ENCODE data around the gene SMS.
"Not testable (repeated sequence)": the region's sequence is repeated elsewhere in the genome, so short reads cannot be mapped to it uniquely, and the experiment has no call there.

SMS gene

GRCh38 chrX:21953195-21953830, 12.8 kb downstream of the SMS start:
- DNase-seq, result not testable (repeated sequence)

GRCh38 chrX:21955403-21956189, 15.1 kb downstream of the SMS start:
- DNase-seq, result no peak

- no peak for DNase-seq
Measured at GRCh38 chrX:21956783-21957182, 16.3 kb downstream of the SMS start.

GRCh38 chrX:21958187-21958586, 17.7 kb downstream of the SMS start:
- no peak for DNase-seq

GRCh38 chrX:21958916-21959315, 18.4 kb downstream of the SMS start:
- DNase-seq, result no peak

GRCh38 chrX:21959362-21960051, 19.0 kb downstream of the SMS start:
- no peak for DNase-seq

GRCh38 chrX:21960569-21961541, 20.3 kb downstream of the SMS start:
- no peak for DNase-seq

- DNase-seq, result no peak
Measured at GRCh38 chrX:21962361-21962760, 21.9 kb downstream of the SMS start.

GRCh38 chrX:21963269-21963668, 22.8 kb downstream of the SMS start:
- no peak for DNase-seq

- no peak for DNase-seq
Measured at GRCh38 chrX:21963731-21964405, 23.4 kb downstream of the SMS start.

GRCh38 chrX:21966866-21967265, 26.4 kb downstream of the SMS start:
- DNase-seq, result no peak

GRCh38 chrX:21968333-21968732, 27.8 kb downstream of the SMS start:
- no peak for DNase-seq

- no peak for DNase-seq
Measured at GRCh38 chrX:21970326-21970725, 29.8 kb downstream of the SMS start.

GRCh38 chrX:21972046-21972445, 31.5 kb downstream of the SMS start:
- DNase-seq, result no peak

- no peak for DNase-seq
Measured at GRCh38 chrX:21972721-21973120, 32.2 kb downstream of the SMS start.

GRCh38 chrX:21973321-21974010, 33.0 kb downstream of the SMS start:
- DNase-seq, result no peak

- no peak for DNase-seq
Measured at GRCh38 chrX:21974011-21974385, 33.5 kb downstream of the SMS start.

- no peak for DNase-seq
Measured at GRCh38 chrX:21975242-21975641, 34.7 kb downstream of the SMS start.

- DNase-seq, result peak in 1 of 2 experiments; percentile 31
Measured at GRCh38 chrX:21975812-21976211, 35.3 kb downstream of the SMS start.

- no peak for DNase-seq
Measured at GRCh38 chrX:21978346-21978745, 37.8 kb downstream of the SMS start.

- DNase-seq, result no peak
Measured at GRCh38 chrX:21982311-21982710, 41.8 kb downstream of the SMS start.
